HG03060 (cell line): ENCODE data around the gene TMTC4.
"Not testable (repeated sequence)": the region's sequence is repeated elsewhere in the genome, so short reads cannot be mapped to it uniquely, and the experiment has no call there.

ENCODE experiments used
- ATAC-seq: cut with Tn5 transposase; IDR thresholded peaks from one replicate; pipeline ENCODE4 v1.9.1; 2021; ENCODE audit warnings: low read depth, moderate number of reproducible peaks; ENCODE audit not compliant: unreplicated experiment

TMTC4 gene

GRCh38 chr13:100636004-100636403, 38.6 kb downstream of the TMTC4 start:
- no peak for ATAC-seq

- ATAC-seq, result no peak
Measured at GRCh38 chr13:100634696-100635095, 39.9 kb downstream of the TMTC4 start.

GRCh38 chr13:100633461-100633860, 41.1 kb downstream of the TMTC4 start:
- no peak for ATAC-seq

GRCh38 chr13:100630555-100630954, 44.0 kb downstream of the TMTC4 start:
- ATAC-seq, result no peak

- ATAC-seq, result no peak
Measured at GRCh38 chr13:100627120-100627519, 47.5 kb downstream of the TMTC4 start.

- ATAC-seq, result no peak
Measured at GRCh38 chr13:100625447-100625846, 49.1 kb downstream of the TMTC4 start.

GRCh38 chr13:100620792-100621191, 53.8 kb downstream of the TMTC4 start:
- ATAC-seq, result no peak

GRCh38 chr13:100619940-100620339, 54.7 kb downstream of the TMTC4 start:
- ATAC-seq, result no peak

- ATAC-seq, result not testable (repeated sequence)
Measured at GRCh38 chr13:100618897-100619296, 55.7 kb downstream of the TMTC4 start.

GRCh38 chr13:100613031-100613430, 61.6 kb downstream of the TMTC4 start:
- ATAC-seq, result no peak

GRCh38 chr13:100611678-100612492, 62.7 kb downstream of the TMTC4 start:
- ATAC-seq, result no peak

- no peak for ATAC-seq
Measured at GRCh38 chr13:100610391-100611347, 63.9 kb downstream of the TMTC4 start.

- ATAC-seq, result peak; percentile 94
Measured at GRCh38 chr13:100608906-100609305, 65.7 kb downstream of the TMTC4 start.

- no peak for ATAC-seq
Measured at GRCh38 chr13:100608489-100608888, 66.1 kb downstream of the TMTC4 start.

- ATAC-seq, result no peak
Measured at GRCh38 chr13:100604918-100605710, 69.5 kb downstream of the TMTC4 start.

GRCh38 chr13:100602493-100603111, 72.0 kb downstream of the TMTC4 start:
- ATAC-seq, result no peak

GRCh38 chr13:100601716-100602115, 72.9 kb downstream of the TMTC4 start:
- no peak for ATAC-seq

GRCh38 chr13:100600915-100601314, 73.7 kb downstream of the TMTC4 start:
- ATAC-seq, result no peak

- ATAC-seq, result no peak
Measured at GRCh38 chr13:100600461-100600860, 74.1 kb downstream of the TMTC4 start.

GRCh38 chr13:100597253-100597652, 77.3 kb downstream of the TMTC4 start:
- ATAC-seq, result no peak
